Measurements from ENCODE around the gene PTPN22.

Gene PTPN22

GRCh38 chr1:113916974-113917373, 45.5 kb upstream of the PTPN22 start:
- H3K9me2 ChIP-seq (replicated peaks; ENCODE audit: low read depth, low read length), result no peaks in the 10 kb centered on the region
- H3K4me3 ChIP-seq (ENCODE audit: low read length, poor library complexity, severe bottlenecking), result no peak overlapping the region
- H3K4me1 ChIP-seq (ENCODE audit: insufficient read depth, low read length, poor library complexity, severe bottlenecking), result no peaks in the 10 kb centered on the region
- no peak for TF ChIP-seq CTCF (conservative IDR thresholded peaks at IDR 0.05; ENCODE audit: low read length)
- no peak for TF ChIP-seq EZH2phosphoT487 (IDR thresholded peaks at IDR 0.05; ENCODE audit: borderline replicate concordance)
- H4K20me1 ChIP-seq (ENCODE audit: insufficient read depth, low read length, poor library complexity, severe bottlenecking), result no peaks in the 10 kb centered on the region
- no peaks in the 10 kb centered on the region for H3K9me3 ChIP-seq (ENCODE audit: insufficient read depth, low read depth, low read length)
- H3K79me2 ChIP-seq (ENCODE audit: insufficient read depth, low read length), result no peaks in the 10 kb centered on the region
- peaks cover 8% of the 10 kb centered on the region; the same call in 1 of the 2 replicates for H3K36me3 ChIP-seq (ENCODE audit: insufficient read depth, low read length)
- no peak overlapping the region for H2AFZ ChIP-seq (ENCODE audit: low read length)
- H3K4me2 ChIP-seq (ENCODE audit: low read depth, low read length, poor library complexity, severe bottlenecking), result no peak overlapping the region
- no peaks in the 10 kb centered on the region for H3K27me3 ChIP-seq (ENCODE audit: insufficient read depth, low read length, poor library complexity, severe bottlenecking)
- H3K9ac ChIP-seq (ENCODE audit: low read depth, low read length, poor library complexity, severe bottlenecking), result no peak overlapping the region
- H3F3A ChIP-seq (ENCODE audit: low read depth), result no peaks in the 10 kb centered on the region

GRCh38 chr1:113913887-113914664, 42.6 kb upstream of the PTPN22 start:
- peaks cover 4% of the 10 kb centered on the region for H3K4me1 ChIP-seq (ENCODE audit: insufficient read depth, low read length, poor library complexity, severe bottlenecking)
- no peaks in the 10 kb centered on the region for H3F3A ChIP-seq (ENCODE audit: low read depth)
- no peak overlapping the region for H3K4me2 ChIP-seq (ENCODE audit: low read depth, low read length, poor library complexity, severe bottlenecking)
- peaks cover 17% of the 10 kb centered on the region; the same call in 1 of the 2 replicates for H3K79me2 ChIP-seq (ENCODE audit: insufficient read depth, low read length)
- H3K36me3 ChIP-seq (ENCODE audit: insufficient read depth, low read length), result peaks cover 21% of the 10 kb centered on the region; the same call in 1 of the 2 replicates
- H4K20me1 ChIP-seq (ENCODE audit: insufficient read depth, low read length, poor library complexity, severe bottlenecking), result peaks cover 2% of the 10 kb centered on the region
- no peak overlapping the region for H2AFZ ChIP-seq (ENCODE audit: low read length)
- no peaks in the 10 kb centered on the region for H3K9me2 ChIP-seq (replicated peaks; ENCODE audit: low read depth, low read length)
- TF ChIP-seq EZH2phosphoT487 (IDR thresholded peaks at IDR 0.05; ENCODE audit: borderline replicate concordance), result no peak
- TF ChIP-seq CTCF (conservative IDR thresholded peaks at IDR 0.05; ENCODE audit: low read length), result no peak
- no peak overlapping the region for H3K9ac ChIP-seq (ENCODE audit: low read depth, low read length, poor library complexity, severe bottlenecking)
- no peaks in the 10 kb centered on the region for H3K9me3 ChIP-seq (ENCODE audit: insufficient read depth, low read depth, low read length)
- H3K4me3 ChIP-seq (ENCODE audit: low read length, poor library complexity, severe bottlenecking), result no peak overlapping the region
- no peaks in the 10 kb centered on the region for H3K27me3 ChIP-seq (ENCODE audit: insufficient read depth, low read length, poor library complexity, severe bottlenecking)

GRCh38 chr1:113913312-113913668, 41.8 kb upstream of the PTPN22 start:
- H3K79me2 ChIP-seq (ENCODE audit: insufficient read depth, low read length), result peaks cover 19% of the 10 kb centered on the region; the same call in 1 of the 2 replicates
- H3K27me3 ChIP-seq (ENCODE audit: insufficient read depth, low read length, poor library complexity, severe bottlenecking), result no peaks in the 10 kb centered on the region
- H4K20me1 ChIP-seq (ENCODE audit: insufficient read depth, low read length, poor library complexity, severe bottlenecking), result peaks cover 2% of the 10 kb centered on the region
- peaks cover 21% of the 10 kb centered on the region; the same call in 1 of the 2 replicates for H3K36me3 ChIP-seq (ENCODE audit: insufficient read depth, low read length)
- no peak overlapping the region for H3K4me2 ChIP-seq (ENCODE audit: low read depth, low read length, poor library complexity, severe bottlenecking)
- no peaks in the 10 kb centered on the region for H3K9me3 ChIP-seq (ENCODE audit: insufficient read depth, low read depth, low read length)
- no peaks in the 10 kb centered on the region for H3F3A ChIP-seq (ENCODE audit: low read depth)
- no peaks in the 10 kb centered on the region for H3K9me2 ChIP-seq (replicated peaks; ENCODE audit: low read depth, low read length)
- H2AFZ ChIP-seq (ENCODE audit: low read length), result no peak overlapping the region
- H3K9ac ChIP-seq (ENCODE audit: low read depth, low read length, poor library complexity, severe bottlenecking), result no peak overlapping the region
- no peak for TF ChIP-seq EZH2phosphoT487 (IDR thresholded peaks at IDR 0.05; ENCODE audit: borderline replicate concordance)
- no peak for TF ChIP-seq CTCF (conservative IDR thresholded peaks at IDR 0.05; ENCODE audit: low read length)
- peaks cover 6% of the 10 kb centered on the region for H3K4me1 ChIP-seq (ENCODE audit: insufficient read depth, low read length, poor library complexity, severe bottlenecking)
- H3K4me3 ChIP-seq (ENCODE audit: low read length, poor library complexity, severe bottlenecking), result no peak overlapping the region
